ENCODE data around the gene ZNF322.

ZNF322 gene

DNA sequence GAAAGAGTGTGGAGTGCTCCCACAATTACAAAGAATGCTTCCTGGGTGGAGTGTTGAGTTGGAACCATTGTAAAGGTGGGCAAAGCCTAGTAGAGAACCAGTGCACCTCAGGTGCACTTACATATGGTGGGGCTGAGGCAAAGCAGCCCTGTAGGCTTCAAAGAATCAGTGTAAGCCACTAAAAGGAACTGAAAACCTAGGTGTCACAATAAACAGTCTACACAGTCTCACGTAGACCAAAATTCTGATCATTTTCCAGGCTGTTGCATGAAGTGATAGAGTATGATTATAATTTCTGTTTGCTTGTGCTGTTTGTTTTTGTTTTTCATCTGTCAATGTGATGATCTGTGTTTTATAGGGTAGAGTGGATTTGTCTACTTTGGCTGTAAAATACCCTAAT, 60.0 kb downstream of the ZNF322 start:
- TF ChIP-seq EZH2phosphoT487 (IDR thresholded peaks at IDR 0.05; ENCODE audit: low read depth): no peak
- TF ChIP-seq, protein P1, sequence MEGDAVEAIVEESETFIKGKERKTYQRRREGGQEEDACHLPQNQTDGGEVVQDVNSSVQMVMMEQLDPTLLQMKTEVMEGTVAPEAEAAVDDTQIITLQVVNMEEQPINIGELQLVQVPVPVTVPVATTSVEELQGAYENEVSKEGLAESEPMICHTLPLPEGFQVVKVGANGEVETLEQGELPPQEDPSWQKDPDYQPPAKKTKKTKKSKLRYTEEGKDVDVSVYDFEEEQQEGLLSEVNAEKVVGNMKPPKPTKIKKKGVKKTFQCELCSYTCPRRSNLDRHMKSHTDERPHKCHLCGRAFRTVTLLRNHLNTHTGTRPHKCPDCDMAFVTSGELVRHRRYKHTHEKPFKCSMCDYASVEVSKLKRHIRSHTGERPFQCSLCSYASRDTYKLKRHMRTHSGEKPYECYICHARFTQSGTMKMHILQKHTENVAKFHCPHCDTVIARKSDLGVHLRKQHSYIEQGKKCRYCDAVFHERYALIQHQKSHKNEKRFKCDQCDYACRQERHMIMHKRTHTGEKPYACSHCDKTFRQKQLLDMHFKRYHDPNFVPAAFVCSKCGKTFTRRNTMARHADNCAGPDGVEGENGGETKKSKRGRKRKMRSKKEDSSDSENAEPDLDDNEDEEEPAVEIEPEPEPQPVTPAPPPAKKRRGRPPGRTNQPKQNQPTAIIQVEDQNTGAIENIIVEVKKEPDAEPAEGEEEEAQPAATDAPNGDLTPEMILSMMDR (IDR thresholded peaks at IDR 0.05; ENCODE audit: low read depth, low read length): no peak

DNA sequence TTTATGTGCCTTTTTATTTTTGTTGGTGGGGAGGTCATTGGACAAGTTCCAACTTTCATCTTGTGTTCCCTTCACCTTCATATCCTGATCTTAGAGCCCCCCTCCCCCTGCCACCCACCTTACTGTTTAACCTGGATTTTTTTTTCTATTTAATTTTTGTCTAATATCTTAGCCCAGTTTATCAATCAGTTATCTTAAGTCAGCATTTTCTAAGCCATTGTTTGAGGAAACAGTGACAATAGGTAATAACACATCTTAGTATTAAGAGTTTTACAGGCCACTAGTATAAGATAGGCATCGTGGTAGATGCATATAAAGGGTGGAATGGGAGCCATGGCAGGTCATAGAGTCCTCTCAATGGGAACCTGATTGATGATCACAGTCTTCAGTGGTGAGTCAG, 60.4 kb downstream of the ZNF322 start:
- Histone ChIP-seq H3K79me2 (ENCODE audit: low read length) (peaks cover 21% of the 10 kb centered on the region), H3K9me3 (ENCODE audit: insufficient read depth, low read length) (no peaks in the 10 kb centered on the region)

More for the DNA sequence above, 60.0 kb downstream of the ZNF322 start:
- Histone ChIP-seq H3K4me3 (ENCODE audit: low read length) (no peak overlapping the region), H3K36me3 (replicated peaks; ENCODE audit: low read depth, low read length) (peaks cover 13% of the 10 kb centered on the region), H3K9ac (ENCODE audit: low read length) (no peak overlapping the region), H3K4me2 (ENCODE audit: low read length) (no peak overlapping the region), H3K27ac (ENCODE audit: low read length) (no peak overlapping the region), H3K9me3 (ENCODE audit: insufficient read depth, low read length) (no peaks in the 10 kb centered on the region), H3K4me1 (ENCODE audit: low read length) (peaks cover 8% of the 10 kb centered on the region; the same call in 1 of the 2 replicates), H2AFZ (ENCODE audit: low read depth, low read length) (no peak overlapping the region), H3K27me3 (ENCODE audit: low read depth, low read length) (no peaks in the 10 kb centered on the region), H3K79me2 (ENCODE audit: low read length) (peaks cover 21% of the 10 kb centered on the region), H4K20me1 (ENCODE audit: insufficient read depth, low read length) (no peaks in the 10 kb centered on the region)

DNA sequence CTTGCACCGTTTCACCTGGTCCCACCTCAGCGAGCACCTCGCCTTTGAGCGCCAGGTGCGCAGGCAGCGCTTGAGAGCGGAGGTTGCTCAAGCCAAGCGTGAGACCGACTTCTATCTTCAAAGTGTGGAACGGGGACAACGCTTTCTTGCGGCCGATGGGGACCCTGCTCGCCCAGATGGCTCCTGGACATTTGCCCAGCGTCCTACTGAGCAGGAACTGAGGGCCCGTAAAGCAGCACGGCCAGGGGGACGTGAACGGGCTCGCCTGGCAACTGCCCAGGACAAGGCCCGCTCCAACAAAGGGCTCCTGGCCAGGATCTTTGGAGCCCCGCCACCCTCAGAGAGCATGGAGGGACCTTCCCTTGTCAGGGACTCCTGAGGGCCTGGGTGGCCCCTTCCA, 61.3 kb downstream of the ZNF322 start:
- Histone ChIP-seq H3K4me1 (ENCODE audit: low read length) (peaks cover 8% of the 10 kb centered on the region; the same call in 1 of the 2 replicates), H2AFZ (ENCODE audit: low read depth, low read length) (no peak overlapping the region), H4K20me1 (ENCODE audit: insufficient read depth, low read length) (no peaks in the 10 kb centered on the region), H3K9me3 (ENCODE audit: insufficient read depth, low read length) (no peaks in the 10 kb centered on the region), H3K9ac (ENCODE audit: low read length) (no peak overlapping the region), H3K27ac (ENCODE audit: low read length) (no peak overlapping the region), H3K27me3 (ENCODE audit: low read depth, low read length) (no peaks in the 10 kb centered on the region), H3K4me3 (ENCODE audit: low read length) (no peak overlapping the region; the same call in 1 of the 2 replicates), H3K4me2 (ENCODE audit: low read length) (peak overlapping the region; percentile 92; the same call in 1 of the 2 replicates), H3K79me2 (ENCODE audit: low read length) (peaks cover 21% of the 10 kb centered on the region), H3K36me3 (replicated peaks; ENCODE audit: low read depth, low read length) (peaks cover 13% of the 10 kb centered on the region)
- TF ChIP-seq, protein P1 (IDR thresholded peaks at IDR 0.05; ENCODE audit: low read depth, low read length): no peak

More for the DNA sequence above, 60.4 kb downstream of the ZNF322 start:
- no peaks in the 10 kb centered on the region for H4K20me1 ChIP-seq (ENCODE audit: insufficient read depth, low read length)
- H3K9ac ChIP-seq (ENCODE audit: low read length): no peak overlapping the region
- H3K4me3 ChIP-seq (ENCODE audit: low read length): no peak overlapping the region
- TF ChIP-seq, protein P1 (IDR thresholded peaks at IDR 0.05; ENCODE audit: low read depth, low read length): no peak
- TF ChIP-seq EZH2phosphoT487 (IDR thresholded peaks at IDR 0.05; ENCODE audit: low read depth): no peak
- peaks cover 8% of the 10 kb centered on the region; the same call in 1 of the 2 replicates for H3K4me1 ChIP-seq (ENCODE audit: low read length)
- H3K36me3 ChIP-seq (replicated peaks; ENCODE audit: low read depth, low read length): peaks cover 13% of the 10 kb centered on the region
- no peaks in the 10 kb centered on the region for H3K27me3 ChIP-seq (ENCODE audit: low read depth, low read length)
- no peak overlapping the region for H2AFZ ChIP-seq (ENCODE audit: low read depth, low read length)
- H3K27ac ChIP-seq (ENCODE audit: low read length): no peak overlapping the region
- H3K4me2 ChIP-seq (ENCODE audit: low read length): no peak overlapping the region

DNA sequence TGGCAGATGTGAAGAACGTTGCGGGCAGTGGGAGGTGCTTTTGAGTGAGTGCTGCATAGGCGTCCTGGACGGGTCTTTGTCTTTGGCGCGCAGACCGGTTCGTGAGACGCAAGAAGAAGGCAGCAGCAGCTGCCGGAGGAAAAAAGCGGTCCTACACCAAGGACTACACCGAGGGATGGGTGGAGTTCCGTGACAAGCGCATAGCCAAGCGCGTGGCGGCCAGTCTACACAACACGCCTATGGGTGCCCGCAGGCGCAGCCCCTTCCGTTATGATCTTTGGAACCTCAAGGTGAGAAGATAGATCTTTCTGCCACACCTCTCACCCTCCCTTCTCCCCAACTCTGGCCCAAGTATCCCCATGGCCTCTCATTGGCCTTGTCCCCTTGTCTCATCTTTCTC, 61.7 kb downstream of the ZNF322 start:
- H3K4me2 ChIP-seq (ENCODE audit: low read length): peak overlapping the region; percentile 92
- no peak for TF ChIP-seq EZH2phosphoT487 (IDR thresholded peaks at IDR 0.05; ENCODE audit: low read depth)
- TF ChIP-seq, protein P1 (IDR thresholded peaks at IDR 0.05; ENCODE audit: low read depth, low read length): no peak
- peaks cover 13% of the 10 kb centered on the region for H3K36me3 ChIP-seq (replicated peaks; ENCODE audit: low read depth, low read length)
- no peaks in the 10 kb centered on the region for H4K20me1 ChIP-seq (ENCODE audit: insufficient read depth, low read length)
- H3K4me3 ChIP-seq (ENCODE audit: low read length): peak overlapping the region; percentile 93
- no peak overlapping the region for H3K27ac ChIP-seq (ENCODE audit: low read length)
- peak overlapping the region; percentile 80; the same call in 1 of the 2 replicates for H3K9ac ChIP-seq (ENCODE audit: low read length)
- H3K9me3 ChIP-seq (ENCODE audit: insufficient read depth, low read length): no peaks in the 10 kb centered on the region
- no peaks in the 10 kb centered on the region for H3K27me3 ChIP-seq (ENCODE audit: low read depth, low read length)
- peaks cover 8% of the 10 kb centered on the region; the same call in 1 of the 2 replicates for H3K4me1 ChIP-seq (ENCODE audit: low read length)
- no peak overlapping the region for H2AFZ ChIP-seq (ENCODE audit: low read depth, low read length)
- peaks cover 21% of the 10 kb centered on the region for H3K79me2 ChIP-seq (ENCODE audit: low read length)
